GM23338 (cell line): ENCODE measurements around the gene NIPSNAP3A. TPM values are rescaled to one million over a fixed set of nuclear protein-coding genes. Genes with fewer than 3 reads are reported as not detected.
A peak's percentile ranks its signal among the peaks of the same experiment; 100 is the strongest.

Experiments used
- ATAC-seq: fragments of 200-7000 bp; cut with Tn5 transposase; 3 replicates; pipeline ENCODE4 v1.9.1; 2020
- DNase-seq: peaks from one replicate; pipeline ENCODE4 v3.0.0-alpha.2; 2015; ENCODE audit warnings: low spot score
- H2AFZ ChIP-seq: fragments of 200-600 bp; sonication (generic); 2 replicates; pipeline ENCODE4 v1.8.0; 2016; ENCODE audit warnings: antibody characterized with exemption, mild to moderate bottlenecking, moderate library complexity
- H3F3A ChIP-seq: fragments of 200-600 bp; sonication (generic); replicated peaks from 2 replicates; pipeline ENCODE4 v1.8.0; 2017; ENCODE audit warnings: antibody characterized with exemption, mixed run types, low read depth
- H3K27ac ChIP-seq: fragments of 200-600 bp; sonication (generic); 2 replicates; pipeline ENCODE4 v1.6.1; 2016; ENCODE audit warnings: low read depth
- H3K27me3 ChIP-seq: fragments of 200-600 bp; sonication (generic); 2 replicates; pipeline ENCODE4 v1.8.0; 2016; ENCODE audit warnings: mild to moderate bottlenecking, mixed run types, moderate library complexity; ENCODE audit not compliant: insufficient read depth
- H3K36me3 ChIP-seq: fragments of 200-600 bp; sonication (generic); 2 replicates; pipeline ENCODE4 v1.8.0; 2016; ENCODE audit warnings: mild to moderate bottlenecking; ENCODE audit not compliant: insufficient read depth
- H3K4me1 ChIP-seq: fragments of 200-600 bp; sonication (generic); 2 replicates; pipeline ENCODE4 v1.8.0; 2016; ENCODE audit warnings: mild to moderate bottlenecking, moderate library complexity; ENCODE audit not compliant: insufficient read depth
- H3K4me2 ChIP-seq: fragments of 200-600 bp; sonication (generic); 2 replicates; pipeline ENCODE4 v1.7.1; 2017; ENCODE audit warnings: mixed run types
- H3K4me3 ChIP-seq: fragments of 200-600 bp; sonication (generic); 2 replicates; pipeline ENCODE4 v1.6.1; 2016; ENCODE audit warnings: mixed run types
- H3K79me2 ChIP-seq: fragments of 200-600 bp; sonication (generic); replicated peaks from 2 replicates; pipeline ENCODE4 v1.8.0; 2017; ENCODE audit warnings: mild to moderate bottlenecking; ENCODE audit not compliant: insufficient read depth
- H3K9me2 ChIP-seq: fragments of 200-600 bp; sonication (generic); 2 replicates; pipeline ENCODE4 v1.8.0; 2017; ENCODE audit not compliant: insufficient read depth
- H4K20me1 ChIP-seq: fragments of 200-600 bp; sonication (generic); replicated peaks from 2 replicates; pipeline ENCODE4 v1.8.0; 2017; ENCODE audit warnings: mild to moderate bottlenecking; ENCODE audit not compliant: insufficient read depth
- H3K27ac Mint-ChIP-seq: 2 replicates; pipeline ENCODE4 v1.8.0; 2020; ENCODE audit warnings: inconsistent platforms, mild to moderate bottlenecking, moderate library complexity, mixed read lengths
- H3K27me3 Mint-ChIP-seq: 3 replicates; pipeline ENCODE4 v1.8.0; 2022; ENCODE audit warnings: low read depth, mild to moderate bottlenecking, moderate library complexity, mixed read lengths, inconsistent platforms; ENCODE audit not compliant: insufficient read depth, poor library complexity
- H3K36me3 Mint-ChIP-seq: 3 replicates; pipeline ENCODE4 v1.8.0; 2021; ENCODE audit warnings: low read depth, mild to moderate bottlenecking, inconsistent platforms, moderate library complexity, mixed read lengths
- H3K4me1 Mint-ChIP-seq: 3 replicates; pipeline ENCODE4 v1.8.0; 2020; ENCODE audit warnings: mild to moderate bottlenecking, inconsistent platforms, mixed read lengths
- H3K4me3 Mint-ChIP-seq: 3 replicates; pipeline ENCODE4 v1.8.0; 2021; ENCODE audit warnings: moderate library complexity, mild to moderate bottlenecking, inconsistent platforms, mixed read lengths
- H3K9me3 Mint-ChIP-seq: 3 replicates; pipeline ENCODE4 v1.8.0; 2020; ENCODE audit warnings: moderate library complexity, mild to moderate bottlenecking, inconsistent platforms, mixed read lengths
- ETS1 ChIP-seq: IDR thresholded peaks from 2 replicates; pipeline ENCODE4 v1.6.1; 2016; ENCODE audit warnings: antibody characterized with exemption
- EZH2phosphoT487 ChIP-seq: fragments of 200-600 bp; sonication (generic); IDR thresholded peaks from one replicate; pipeline ENCODE4 v1.8.1; 2018; ENCODE audit warnings: antibody characterized with exemption; ENCODE audit not compliant: unreplicated experiment
- JUNB ChIP-seq: IDR thresholded peaks from one replicate; pipeline ENCODE4 v1.6.1; 2016; ENCODE audit warnings: antibody characterized with exemption; ENCODE audit not compliant: unreplicated experiment
- POLR2AphosphoS5 ChIP-seq: IDR thresholded peaks from 2 replicates; pipeline ENCODE4 v1.6.1; 2016; ENCODE audit warnings: antibody characterized with exemption, low read depth
- STAT1 ChIP-seq: IDR thresholded peaks from one replicate; pipeline ENCODE4 v1.6.1; 2016; ENCODE audit warnings: antibody characterized with exemption; ENCODE audit not compliant: unreplicated experiment
- ZNF114 ChIP-seq: fragments of 250-450 bp; sonication (Bioruptor Pico); IDR thresholded peaks from 2 replicates; pipeline ENCODE4 v1.5.0; 2020; ENCODE audit warnings: mild to moderate bottlenecking, moderate library complexity
- ZNF331 ChIP-seq: fragments of 250-450 bp; sonication (Bioruptor Pico); IDR thresholded peaks from 2 replicates; pipeline ENCODE4 v1.5.0; 2020; ENCODE audit warnings: low read depth, mild to moderate bottlenecking, moderate library complexity
- polyA plus RNA-seq: library from polyadenylated mRNA; unstranded; fragments of >200 nt; fragmentation: Nextera tagmentation; extraction: Ambion mirVana; gene quantifications from 2 replicates; pipeline ENCODE4 v1.2.1, GENCODE V29; 2016
- total RNA-seq: library from RNA; depleted of rRNA; stranded (reverse); fragments of >200 nt; shearing (Covaris generic); gene quantifications from 2 replicates; pipeline ENCODE4 v1.2.3, GENCODE V29; 2014
- TF ChIP-seq, protein P1 (sequence below): IDR thresholded peaks from one replicate; pipeline ENCODE4 v1.6.1; 2018; ENCODE audit warnings: antibody characterized with exemption; ENCODE audit not compliant: unreplicated experiment

NIPSNAP3A gene
- total and polyA plus RNA-seq, 2 experiments from 2014 or later: 9.6 to 13.0 TPM

DNA sequence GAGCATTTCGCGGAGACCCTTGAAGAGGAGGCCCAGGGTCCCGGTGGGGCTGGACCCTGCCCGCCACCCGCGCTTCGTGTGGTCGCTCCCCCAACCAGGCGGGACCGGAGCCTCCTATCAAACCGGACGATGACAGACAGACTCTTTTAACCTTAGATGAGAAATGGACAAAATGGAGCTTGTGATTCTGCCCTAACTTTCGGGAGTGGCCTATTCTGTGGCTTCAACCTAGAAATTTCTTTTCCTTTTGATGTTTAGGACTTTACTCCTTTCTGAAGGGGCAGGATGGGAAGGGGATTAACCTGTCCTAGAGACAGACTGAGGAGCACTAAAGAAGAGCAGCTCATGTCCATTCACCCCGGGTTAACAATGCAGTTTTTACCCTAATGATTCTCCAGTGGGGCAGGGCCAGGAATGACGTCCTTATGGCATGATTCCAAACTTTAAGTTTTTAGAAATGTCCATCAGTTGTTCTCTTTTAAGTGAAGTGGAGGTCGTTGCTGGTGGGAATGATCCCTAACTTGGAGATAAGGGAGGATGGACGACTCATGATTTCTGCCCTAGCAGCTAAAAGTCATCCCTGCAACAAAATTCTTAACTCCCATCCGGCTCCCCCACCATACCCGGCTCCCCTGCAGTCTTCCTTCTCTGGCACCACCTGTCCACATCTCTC, 1.0 kb downstream of the NIPSNAP3A start:
- Histone ChIP-seq H3K4me2 (peak overlapping the region; percentile 90), H3K79me2 (no peaks in the 10 kb centered on the region), H3K36me3 (no peaks in the 10 kb centered on the region), H3K27me3 (peaks cover 4% of the 10 kb centered on the region; the same call in 1 of the 2 replicates), H4K20me1 (no peaks in the 10 kb centered on the region), H2AFZ (peak overlapping the region; percentile 99), H3K27ac (no peak overlapping the region), H3K9me2 (no peaks in the 10 kb centered on the region), H3K4me3 (peak overlapping the region; percentile 78), H3F3A (no peaks in the 10 kb centered on the region), H3K4me1 (peaks cover 7% of the 10 kb centered on the region)
- Mint-ChIP-seq H3K27ac (no peak overlapping the region), H3K4me3 (peak overlapping the region; percentile 92), H3K9me3 (no peaks in the 10 kb centered on the region), H3K4me1 (peaks cover 15% of the 10 kb centered on the region; the same call in 2 of the 3 replicates), H3K27me3 (peaks cover 7% of the 10 kb centered on the region), H3K36me3 (no peaks in the 10 kb centered on the region)
- peak; percentile 3 for DNase-seq
- no peak for TF ChIP-seq ZNF114 (CRISPR knock-in tag)
- TF ChIP-seq EZH2phosphoT487: no peak
- TF ChIP-seq, protein P1, sequence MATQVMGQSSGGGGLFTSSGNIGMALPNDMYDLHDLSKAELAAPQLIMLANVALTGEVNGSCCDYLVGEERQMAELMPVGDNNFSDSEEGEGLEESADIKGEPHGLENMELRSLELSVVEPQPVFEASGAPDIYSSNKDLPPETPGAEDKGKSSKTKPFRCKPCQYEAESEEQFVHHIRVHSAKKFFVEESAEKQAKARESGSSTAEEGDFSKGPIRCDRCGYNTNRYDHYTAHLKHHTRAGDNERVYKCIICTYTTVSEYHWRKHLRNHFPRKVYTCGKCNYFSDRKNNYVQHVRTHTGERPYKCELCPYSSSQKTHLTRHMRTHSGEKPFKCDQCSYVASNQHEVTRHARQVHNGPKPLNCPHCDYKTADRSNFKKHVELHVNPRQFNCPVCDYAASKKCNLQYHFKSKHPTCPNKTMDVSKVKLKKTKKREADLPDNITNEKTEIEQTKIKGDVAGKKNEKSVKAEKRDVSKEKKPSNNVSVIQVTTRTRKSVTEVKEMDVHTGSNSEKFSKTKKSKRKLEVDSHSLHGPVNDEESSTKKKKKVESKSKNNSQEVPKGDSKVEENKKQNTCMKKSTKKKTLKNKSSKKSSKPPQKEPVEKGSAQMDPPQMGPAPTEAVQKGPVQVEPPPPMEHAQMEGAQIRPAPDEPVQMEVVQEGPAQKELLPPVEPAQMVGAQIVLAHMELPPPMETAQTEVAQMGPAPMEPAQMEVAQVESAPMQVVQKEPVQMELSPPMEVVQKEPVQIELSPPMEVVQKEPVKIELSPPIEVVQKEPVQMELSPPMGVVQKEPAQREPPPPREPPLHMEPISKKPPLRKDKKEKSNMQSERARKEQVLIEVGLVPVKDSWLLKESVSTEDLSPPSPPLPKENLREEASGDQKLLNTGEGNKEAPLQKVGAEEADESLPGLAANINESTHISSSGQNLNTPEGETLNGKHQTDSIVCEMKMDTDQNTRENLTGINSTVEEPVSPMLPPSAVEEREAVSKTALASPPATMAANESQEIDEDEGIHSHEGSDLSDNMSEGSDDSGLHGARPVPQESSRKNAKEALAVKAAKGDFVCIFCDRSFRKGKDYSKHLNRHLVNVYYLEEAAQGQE: no peak
- TF ChIP-seq POLR2AphosphoS5: no peak
- no peak for TF ChIP-seq ZNF331
- no peak for TF ChIP-seq ETS1
- ATAC-seq: no peak

DNA sequence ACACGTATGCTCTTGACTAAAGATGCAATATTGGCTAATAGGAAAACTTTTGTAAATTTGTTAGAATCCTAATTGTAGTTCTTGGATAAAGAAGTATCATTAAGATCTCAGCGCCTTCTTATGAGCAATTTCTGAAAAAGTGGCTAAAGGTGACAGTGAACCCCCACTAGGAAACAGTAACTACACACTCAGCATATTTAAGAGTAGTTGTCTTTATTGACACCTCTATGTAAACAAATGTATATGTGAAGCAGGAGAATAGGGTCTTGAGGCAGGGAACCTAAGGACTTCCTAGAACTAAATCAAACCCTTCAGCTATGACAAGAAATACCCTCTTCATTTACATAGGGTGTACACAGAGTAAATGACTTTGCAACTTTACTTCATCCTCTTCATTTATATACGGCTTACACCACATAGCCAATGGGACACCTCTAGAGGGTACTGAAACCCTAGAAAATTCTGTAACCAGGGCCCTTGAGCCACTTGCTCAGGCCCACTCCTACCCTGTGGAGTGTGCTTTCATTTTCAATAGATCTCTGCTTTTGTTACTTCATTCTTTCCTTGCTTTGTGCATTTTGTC, 2.8 kb downstream of the NIPSNAP3A start:
- peaks cover 4% of the 10 kb centered on the region; the same call in 1 of the 2 replicates for H3K27me3 ChIP-seq
- ATAC-seq: no peak
- H3K36me3 Mint-ChIP-seq: no peaks in the 10 kb centered on the region
- no peaks in the 10 kb centered on the region for H3K9me3 Mint-ChIP-seq
- H3K4me3 ChIP-seq: no peak overlapping the region
- TF ChIP-seq JUNB (no peak), STAT1 (no peak), POLR2AphosphoS5 (no peak)
- TF ChIP-seq, protein P1: no peak
- H3K4me2 ChIP-seq: no peak overlapping the region
- no peak overlapping the region for H3K27ac ChIP-seq
- H3K9me2 ChIP-seq: no peaks in the 10 kb centered on the region
- H3K4me3 Mint-ChIP-seq: no peak overlapping the region
- H4K20me1 ChIP-seq: no peaks in the 10 kb centered on the region
- H3K27ac Mint-ChIP-seq: no peak overlapping the region
- no peaks in the 10 kb centered on the region for H3K79me2 ChIP-seq
- H3F3A ChIP-seq: no peaks in the 10 kb centered on the region
- H3K27me3 Mint-ChIP-seq: peaks cover 7% of the 10 kb centered on the region
- peaks cover 7% of the 10 kb centered on the region for H3K4me1 ChIP-seq
- no peak overlapping the region for H2AFZ ChIP-seq
- H3K4me1 Mint-ChIP-seq: peaks cover 15% of the 10 kb centered on the region; the same call in 2 of the 3 replicates
- no peaks in the 10 kb centered on the region for H3K36me3 ChIP-seq
- no peak for DNase-seq
